Limb (tissue), 2 donors: ENCODE data around the gene GBE1.
A peak's percentile ranks its signal among the peaks of the same experiment; 100 is the strongest.
"Not testable (repeated sequence)": the region's sequence is repeated elsewhere in the genome, so short reads cannot be mapped to it uniquely, and the experiment has no call there.

Experiments used
- DNase-seq, 2 donors: peaks; one replicate each; pipeline ENCODE4 v3.0.0-alpha.2; 2016; ENCODE audit errors: extremely low spot score in 2 of 2

GBE1 gene

GRCh38 chr3:81760924-81761903, at the start of gene GBE1:
Gene GBE1, minus strand, starts transcription at chr3:81761645. Its CDS starts 128 bp downstream, at chr3:81761517.
- peak; percentile 89 to 94 for DNase-seq

- DNase-seq, result no peak
Observed at GRCh38 chr3:81808900-81809299, 47.5 kb upstream of the GBE1 start.

DNA sequence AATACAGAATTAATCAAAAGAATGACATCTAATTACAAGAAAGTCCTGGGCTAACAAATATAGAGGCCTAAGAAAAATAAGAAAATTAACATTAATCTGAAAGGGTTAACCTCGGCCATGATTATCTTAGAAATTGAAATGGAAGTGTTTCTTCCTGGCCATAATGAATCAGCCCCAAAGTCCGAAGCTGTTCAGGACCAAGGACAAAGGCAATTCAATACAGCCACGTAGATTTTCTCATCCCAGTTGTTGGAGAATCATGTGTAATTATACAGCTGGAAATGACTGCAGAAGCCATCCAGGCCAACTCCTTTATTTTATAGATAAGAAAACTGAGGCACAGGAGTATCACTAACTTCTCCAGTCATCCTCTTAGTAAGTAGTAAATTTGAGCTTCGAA, 38.0 kb upstream of the GBE1 start:
- no peak for DNase-seq

DNA sequence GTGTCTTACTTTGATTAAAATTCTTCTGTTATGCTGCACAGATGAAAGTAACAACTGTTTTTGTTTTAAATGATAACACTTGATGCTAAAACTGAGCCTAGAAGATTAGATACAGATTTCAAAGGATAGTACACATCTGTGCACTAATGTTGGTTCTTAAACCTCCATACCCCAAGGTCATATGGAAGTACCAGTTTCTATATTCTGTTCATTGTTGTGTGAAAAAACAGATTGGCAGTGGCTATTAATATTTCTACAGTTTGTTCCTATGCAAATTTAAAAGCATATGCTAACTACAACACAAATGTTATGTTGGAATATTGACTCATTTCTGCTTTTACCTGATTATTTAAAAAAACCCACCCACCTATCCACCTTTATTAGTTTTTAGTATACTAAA, 32.0 kb upstream of the GBE1 start:
- no peak for DNase-seq

GRCh38 chr3:81790117-81790516, 28.7 kb upstream of the GBE1 start:
- DNase-seq, result no peak

- no peak for DNase-seq
Observed at GRCh38 chr3:81789691-81790090, 28.2 kb upstream of the GBE1 start.

DNA sequence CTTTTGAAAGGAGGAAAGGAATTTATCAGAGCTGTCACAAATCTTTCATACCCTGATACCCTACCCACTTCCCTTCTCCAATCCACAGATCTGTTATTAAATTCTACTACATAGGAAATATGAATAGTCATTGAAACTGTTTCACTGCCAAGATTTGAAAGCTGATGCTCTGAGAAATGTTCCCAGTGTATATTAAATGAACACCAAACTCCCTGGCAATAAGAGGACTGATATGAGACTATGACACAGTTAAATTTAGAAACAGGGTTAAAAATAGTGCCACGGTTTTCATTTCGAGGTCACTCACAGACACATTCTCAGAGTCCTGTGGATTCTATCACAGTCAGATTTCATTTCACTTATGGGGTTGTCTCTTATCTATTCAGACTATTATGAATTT, 27.2 kb upstream of the GBE1 start:
- DNase-seq, result no peak

DNA sequence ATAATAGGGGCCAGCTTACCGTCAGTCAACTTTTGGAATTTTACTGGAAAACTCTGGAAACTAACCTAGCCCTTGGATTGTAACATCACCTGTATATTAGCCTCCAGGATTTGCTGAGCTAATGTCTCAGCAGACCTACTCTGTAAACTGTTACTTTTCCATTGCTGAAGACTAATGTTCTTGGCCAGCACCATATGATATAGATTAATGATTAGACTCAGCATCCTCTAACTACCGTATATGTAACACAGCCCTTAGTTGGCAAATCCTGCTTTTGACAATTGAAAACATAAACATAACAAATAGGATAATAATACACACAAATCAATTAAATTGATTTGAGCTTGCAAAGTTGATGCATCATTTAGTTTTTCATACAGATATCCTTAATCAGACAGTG, 26.6 kb upstream of the GBE1 start:
- no peak for DNase-seq

GRCh38 chr3:81782585-81782984, 21.1 kb upstream of the GBE1 start:
- no peak for DNase-seq

- DNase-seq, result peak in 1 of 2 donors; percentile 32
Observed at GRCh38 chr3:81778678-81779182, 17.3 kb upstream of the GBE1 start.

DNA sequence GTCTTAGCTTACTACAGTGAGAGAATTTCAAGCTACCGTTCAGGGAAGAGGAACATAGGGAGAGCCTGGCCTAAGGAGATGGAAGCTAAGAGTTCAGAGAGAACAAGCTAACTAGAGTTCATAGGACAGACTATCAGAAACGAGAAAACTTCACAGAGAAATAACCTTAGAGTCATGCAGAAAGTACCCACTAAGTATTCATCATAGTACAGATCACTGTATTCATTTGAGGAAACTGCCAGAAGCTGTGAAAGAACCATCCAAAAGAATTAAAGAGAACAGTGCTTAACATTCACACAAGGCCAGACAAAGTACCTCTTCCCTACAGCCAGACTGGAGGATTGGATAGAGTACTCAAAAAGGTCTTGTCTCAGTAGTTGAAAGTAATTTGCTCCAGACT, 15.2 kb upstream of the GBE1 start:
- DNase-seq, result no peak

DNA sequence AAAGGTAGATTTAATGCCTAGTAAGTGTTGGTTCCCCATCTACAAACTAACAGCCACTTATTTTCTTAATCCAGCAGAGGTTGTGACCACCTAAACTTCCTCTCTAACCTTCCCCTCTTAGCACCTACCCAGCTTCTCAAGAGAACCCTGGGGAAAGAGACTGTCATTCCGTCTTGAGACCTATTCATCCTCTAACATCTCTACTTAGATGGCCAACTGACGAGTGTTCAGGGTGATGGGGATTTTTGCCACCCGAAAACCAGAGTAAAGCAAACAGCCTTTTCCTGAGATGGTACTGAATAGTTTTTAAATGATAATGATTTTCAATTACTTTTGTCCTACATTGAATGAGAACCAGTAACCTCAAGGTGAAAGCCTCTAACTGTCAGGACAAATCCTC, 9.3 kb upstream of the GBE1 start:
- no peak for DNase-seq

GRCh38 chr3:81769299-81769698, 7.9 kb upstream of the GBE1 start:
- no peak for DNase-seq

DNA sequence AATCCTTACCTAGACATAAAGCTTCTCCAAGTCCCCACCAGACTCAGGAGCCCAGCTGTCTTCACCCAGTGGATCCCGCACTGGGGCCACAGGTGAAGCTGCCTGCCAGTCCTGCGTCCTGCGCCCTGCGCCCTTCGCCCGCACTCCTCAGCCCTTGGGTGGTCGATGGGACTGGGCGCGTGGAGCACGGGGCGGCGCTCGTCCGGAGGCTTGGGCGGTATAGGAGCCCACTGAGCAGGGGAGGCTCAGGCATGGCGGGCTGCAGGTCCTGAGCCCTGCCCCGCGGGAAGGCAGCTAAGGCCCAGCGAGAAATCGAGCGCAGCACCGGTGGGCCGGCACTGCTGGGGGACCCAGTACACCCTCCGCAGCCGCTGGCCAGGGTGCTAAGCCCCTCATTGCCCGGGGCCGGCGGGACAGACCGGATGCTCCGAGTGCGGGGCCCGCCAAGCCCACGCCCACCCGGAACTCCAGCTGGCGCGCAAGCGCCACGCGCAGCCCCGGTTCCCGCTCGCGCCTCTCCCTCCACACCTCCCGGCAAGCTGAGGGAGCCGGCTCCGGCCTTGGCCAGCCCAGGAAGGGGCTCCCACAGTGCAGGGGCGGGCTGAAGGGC, 5.9 kb upstream of the GBE1 start:
- DNase-seq, result not testable (repeated sequence)

DNA sequence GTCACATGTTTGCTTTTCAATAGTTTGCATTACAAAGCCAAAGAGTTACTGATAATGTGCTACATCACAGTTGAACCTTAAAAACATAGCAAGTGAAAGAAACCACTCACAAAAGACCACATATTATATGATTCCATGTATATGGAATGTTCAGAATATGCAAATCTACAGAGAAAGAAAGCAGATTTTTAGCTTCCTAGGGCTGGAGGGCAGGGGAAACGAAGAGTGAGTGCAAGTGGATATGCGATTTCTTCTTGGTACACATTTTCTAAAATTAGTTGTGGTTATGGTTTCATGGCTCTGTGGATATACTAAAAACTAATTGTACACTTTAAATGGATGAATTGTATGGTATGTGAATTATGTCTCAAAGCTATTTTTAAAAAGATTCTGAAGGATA, 4.0 kb upstream of the GBE1 start:
- DNase-seq, result no peak

- no peak for DNase-seq
Observed at GRCh38 chr3:81764665-81765064, 3.2 kb upstream of the GBE1 start.

DNA sequence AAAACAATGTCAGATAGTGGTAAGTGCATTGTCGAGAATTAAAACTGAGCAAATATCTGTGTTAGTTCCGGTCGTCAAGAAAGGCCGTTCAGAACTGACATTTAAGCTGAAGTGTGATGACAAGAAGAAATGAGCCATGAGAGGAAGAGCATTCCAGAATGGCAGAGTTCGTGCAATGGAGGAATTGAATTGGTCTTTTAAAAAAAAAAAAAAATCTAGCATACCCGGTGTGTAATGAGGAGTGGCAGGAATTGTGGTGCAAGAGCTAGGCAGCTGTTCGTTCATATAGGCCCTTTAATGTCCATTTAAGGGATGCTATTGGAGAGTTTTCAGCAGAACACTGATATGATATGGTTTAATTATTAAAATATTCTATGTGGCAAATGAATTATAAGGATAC, 2.6 kb upstream of the GBE1 start:
- DNase-seq, result no peak

DNA sequence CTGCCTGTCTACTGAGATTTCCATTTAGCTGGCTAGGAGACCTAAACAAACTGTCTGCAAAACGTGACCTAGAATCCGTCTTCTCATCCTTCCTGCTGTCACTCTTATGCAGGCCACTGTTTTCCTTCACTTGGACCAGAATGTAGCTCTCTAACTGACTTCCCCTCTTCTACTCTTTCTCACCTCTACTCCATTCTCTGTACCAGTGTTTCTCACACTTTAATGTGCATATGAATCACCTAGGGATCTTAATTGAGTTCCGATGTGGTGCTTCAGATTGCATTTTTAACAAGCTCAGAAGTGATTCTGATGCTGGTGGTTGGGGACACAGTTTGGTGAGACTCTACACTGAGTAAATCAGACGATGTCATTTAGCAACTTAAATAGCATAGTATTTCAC, 1.6 kb upstream of the GBE1 start:
- DNase-seq, result no peak

DNA sequence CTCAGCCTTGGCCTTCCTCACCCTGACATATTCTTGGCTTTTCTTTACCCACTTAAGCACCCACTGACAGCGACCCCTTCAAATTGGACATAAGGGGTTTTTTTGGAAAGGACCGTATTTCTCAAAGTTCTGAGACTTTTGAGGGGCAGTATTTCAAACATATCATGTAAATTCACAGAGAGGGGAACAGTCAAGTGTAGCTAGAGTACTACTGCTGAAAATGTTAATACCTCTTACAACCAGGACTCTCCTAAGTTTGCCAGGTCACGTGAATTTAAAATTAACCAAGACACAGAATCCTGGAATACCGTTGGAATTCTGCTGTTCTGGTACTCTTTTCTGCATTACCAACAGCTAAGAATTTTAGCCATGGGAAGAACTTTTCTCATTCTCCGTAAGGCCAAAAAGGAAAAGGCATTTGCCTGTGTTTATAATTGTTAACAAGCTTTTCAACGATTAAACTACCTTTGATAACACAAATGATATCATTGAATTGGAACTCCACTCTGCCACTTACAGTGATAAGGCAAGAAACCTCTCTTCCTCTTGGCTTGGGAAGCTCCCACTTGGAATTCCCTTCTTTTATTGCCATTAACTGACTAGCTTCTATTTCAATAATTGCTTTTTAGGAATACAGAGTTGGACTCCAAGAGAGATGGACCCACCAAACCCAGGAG, 597 bp upstream of the GBE1 start:
- peak in 1 of 2 donors; percentile 21 for DNase-seq

- no peak for DNase-seq
Observed at GRCh38 chr3:81760215-81760614, 1.2 kb downstream of the GBE1 start.

DNA sequence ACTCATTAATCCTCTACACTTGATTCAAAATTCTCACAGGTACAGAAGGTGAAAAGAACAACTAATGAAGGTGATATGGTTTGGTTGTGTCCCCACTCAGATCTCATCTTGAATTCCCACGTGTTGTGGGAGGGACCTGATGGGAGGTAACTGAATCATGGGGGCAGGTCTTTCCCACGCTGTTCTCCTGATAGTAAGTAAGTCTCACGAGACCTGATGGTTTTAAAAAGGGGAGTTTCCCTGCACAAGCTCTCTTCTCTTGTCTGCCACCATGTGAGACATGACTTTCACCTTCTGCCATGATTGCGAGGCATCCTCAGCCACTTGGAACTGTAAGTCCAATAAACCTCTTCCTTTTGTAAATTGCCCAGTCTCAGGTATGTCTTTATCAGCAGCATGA, 2.7 kb downstream of the GBE1 start:
- DNase-seq, result not testable (repeated sequence)

GRCh38 chr3:81758275-81758674, 3.2 kb downstream of the GBE1 start:
- no peak for DNase-seq
